GM18907 (cell line): ENCODE measurements around the gene DSTN.
"Not testable (repeated sequence)": the region's sequence is repeated elsewhere in the genome, so short reads cannot be mapped to it uniquely, and the experiment has no call there.

Experiments
- ATAC-seq: cut with Tn5 transposase; IDR thresholded peaks from one replicate; pipeline ENCODE4 v1.9.1; 2021; ENCODE audit warnings: mild to moderate bottlenecking, moderate library complexity; ENCODE audit not compliant: unreplicated experiment

Gene DSTN

GRCh38 chr20:17648791-17649730 lies 79.2 kb downstream of the DSTN start:
- no peak for ATAC-seq

- no peak for ATAC-seq
Observed at GRCh38 chr20:17650301-17651128, 80.6 kb downstream of the DSTN start.

- no peak for ATAC-seq
Observed at GRCh38 chr20:17651129-17651759, 81.4 kb downstream of the DSTN start.

DNA sequence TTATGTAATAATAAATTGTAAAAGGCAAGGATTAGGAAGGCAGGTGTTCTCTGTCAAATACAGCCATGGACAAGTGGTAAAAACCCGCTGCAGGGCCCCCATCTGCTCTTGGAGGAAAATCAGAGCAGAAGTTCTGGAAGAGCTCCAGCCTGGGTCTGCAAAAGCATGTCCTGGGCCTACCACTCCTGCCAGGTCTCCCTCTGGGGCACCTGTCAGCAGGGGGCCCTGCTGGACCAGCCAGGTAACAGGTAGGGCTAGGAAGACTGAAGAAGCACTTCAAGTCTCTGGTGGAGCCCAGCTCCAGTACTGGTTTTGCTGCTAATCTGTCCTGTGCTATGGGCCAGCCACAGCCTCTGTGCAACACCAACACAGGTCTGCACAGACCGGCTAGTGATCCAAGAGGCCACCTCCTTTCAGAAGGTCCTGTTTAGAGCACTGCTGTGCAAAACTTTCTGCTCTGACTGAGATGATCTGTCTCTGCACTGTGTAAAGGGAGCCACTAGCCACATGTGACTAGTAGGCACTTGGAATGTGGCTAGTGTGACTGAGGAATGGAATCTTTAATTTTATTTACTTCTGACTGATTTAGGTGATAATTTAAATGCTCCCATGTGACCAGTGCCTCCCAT lies 82.0 kb downstream of the DSTN start:
- no peak for ATAC-seq

DNA sequence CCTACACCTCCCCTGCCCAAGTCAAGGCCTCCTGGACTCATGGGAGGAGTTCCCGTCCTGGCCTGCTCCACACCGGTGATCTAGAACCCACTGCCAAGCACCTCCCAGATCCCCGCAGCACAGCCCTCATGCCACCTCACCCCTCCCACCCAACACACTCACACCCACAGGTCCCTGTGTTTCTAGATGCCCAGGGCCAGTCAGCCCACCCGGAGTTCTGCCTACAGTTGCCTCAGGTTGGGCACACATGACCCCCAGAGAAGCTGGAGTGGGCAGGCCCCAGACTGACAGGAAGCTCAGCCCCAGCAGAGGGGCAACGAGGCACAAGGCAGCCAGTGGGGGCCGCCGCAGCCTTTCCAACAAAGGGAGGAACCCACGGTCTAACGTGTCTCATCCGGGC lies 82.5 kb downstream of the DSTN start:
- no peak for ATAC-seq

GRCh38 chr20:17653835-17654648 lies 84.2 kb downstream of the DSTN start:
- no peak for ATAC-seq

DNA sequence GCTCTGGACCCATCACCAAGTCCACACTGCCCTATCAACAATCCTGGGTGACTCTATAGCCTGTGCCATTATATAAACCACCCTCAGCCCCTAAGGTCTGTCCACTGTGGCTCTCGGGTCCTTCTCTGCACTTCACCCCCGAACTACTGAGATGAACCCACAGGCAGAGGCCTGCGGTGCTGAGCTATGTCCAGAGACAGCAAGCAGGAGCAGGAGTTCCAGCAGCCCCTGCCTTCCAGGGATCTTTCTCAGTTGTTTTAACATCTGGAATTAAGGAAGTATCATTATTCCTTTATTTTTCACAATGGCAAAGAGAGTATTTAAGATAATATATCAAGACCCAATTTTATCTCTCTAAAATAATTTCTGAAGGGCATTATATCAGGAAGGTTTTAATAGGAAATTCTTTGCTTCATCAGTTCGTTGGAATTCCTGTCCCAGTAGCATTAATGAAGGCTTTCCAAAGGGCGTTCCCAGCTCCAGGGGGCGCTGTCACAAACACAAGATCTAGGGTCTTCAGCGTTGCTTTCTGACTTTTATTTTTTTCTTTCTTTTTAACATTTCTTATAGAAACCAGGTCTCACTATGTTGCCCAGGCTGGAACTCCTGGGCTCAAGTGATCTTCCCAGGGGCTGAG lies 84.9 kb downstream of the DSTN start:
- no peak for ATAC-seq

- no peak for ATAC-seq
Observed at GRCh38 chr20:17655286-17655651, 85.4 kb downstream of the DSTN start.

GRCh38 chr20:17655865-17656479 lies 86.1 kb downstream of the DSTN start:
- ATAC-seq, result no peak

DNA sequence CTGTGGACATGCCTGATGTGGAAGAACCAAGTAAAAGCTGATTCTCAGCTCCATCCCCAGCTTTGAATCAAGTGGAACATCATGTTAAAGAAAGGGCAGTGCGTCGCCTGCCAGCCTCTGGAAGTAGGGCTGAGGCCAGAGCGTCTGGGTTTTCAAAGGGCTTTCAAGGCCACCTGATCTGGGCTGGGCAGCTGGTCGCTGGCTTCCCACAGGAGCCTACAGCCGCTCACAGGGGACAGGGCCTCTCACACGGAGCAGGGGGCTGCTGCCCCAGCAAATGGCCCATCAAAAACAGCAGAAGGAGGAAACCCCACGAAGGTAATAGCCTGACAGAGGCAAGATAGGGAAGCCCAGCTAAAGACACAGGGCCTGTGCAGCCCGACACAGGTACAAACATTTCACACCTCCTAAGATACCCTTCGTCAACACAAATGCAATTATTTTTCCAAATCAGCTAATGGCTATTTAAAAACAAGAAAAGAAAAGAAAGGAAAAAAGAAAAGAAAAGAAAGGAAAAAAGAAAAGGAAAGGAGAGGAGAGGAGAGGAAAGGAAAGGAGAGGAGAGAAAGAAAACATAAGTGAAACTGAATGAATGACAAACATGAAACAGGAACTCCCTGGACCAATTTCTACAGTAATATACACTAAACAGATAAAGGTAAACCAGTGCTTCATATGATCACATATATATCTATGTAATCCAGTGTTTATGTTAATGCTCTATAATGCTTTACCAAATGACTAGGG lies 87.4 kb downstream of the DSTN start:
- no peak for ATAC-seq

- ATAC-seq, result no peak
Observed at GRCh38 chr20:17657898-17658647, 88.2 kb downstream of the DSTN start.

DNA sequence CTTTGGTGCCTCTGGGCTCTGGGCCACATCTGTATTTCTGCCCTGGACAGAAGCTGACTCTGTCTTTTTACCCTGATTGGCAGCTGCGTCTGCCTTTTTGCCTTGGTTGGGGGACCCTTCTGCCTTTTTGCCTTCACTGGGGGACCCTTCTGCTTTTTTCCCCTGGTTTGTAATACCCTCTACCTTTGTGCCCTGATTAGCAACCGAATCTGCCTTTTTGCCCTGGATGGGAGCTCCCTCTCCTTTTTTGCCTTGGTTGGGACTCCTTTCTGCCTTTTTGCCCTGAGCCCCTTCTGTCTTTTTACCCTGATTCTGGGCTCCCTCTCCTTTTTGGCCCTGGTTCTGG lies 88.7 kb downstream of the DSTN start:
- no peak for ATAC-seq

- ATAC-seq, result not testable (repeated sequence)
Observed at GRCh38 chr20:17659344-17659743, 89.5 kb downstream of the DSTN start.
